ENCODE data around the gene ZBTB18. TPM values are rescaled to one million over a fixed set of nuclear protein-coding genes. Genes with fewer than 3 reads are reported as not detected.
"Not testable (repeated sequence)": the region's sequence is repeated elsewhere in the genome, so short reads cannot be mapped to it uniquely, and the experiment has no call there.

The ZBTB18 gene
- total RNA-seq, result 1 to 10 TPM; 4.7 to 5.1 TPM

- peaks cover 4% of the 10 kb centered on the region for H3K36me3 Mint-ChIP-seq
- ChIA-PET POLR2A (interaction anchor here (1.1 kb wide), 1 partner anchor 10 kb away, joined by 3 read pairs; no protein-coding TSS in a partner anchor), CTCF (no interaction called here)
- peaks cover 41% of the 10 kb centered on the region for H3K4me1 Mint-ChIP-seq (ENCODE audit: low read depth)
- H3K9me3 Mint-ChIP-seq, result no peaks in the 10 kb centered on the region
- intact Hi-C loops (cut with micrococcal nuclease), result no loop called here
- H3K27me3 Mint-ChIP-seq, result no peaks in the 10 kb centered on the region
- DNase-seq, result no peak
- H3K27ac Mint-ChIP-seq, result peak within 1 kb of the TSS; percentile 14
- H3K4me3 Mint-ChIP-seq, result peak within 1 kb of the TSS; percentile 88
These were observed at the start of gene ZBTB18 for GRCh38 chr1:244050835-244051444. ZBTB18 (plus strand) TSS chr1:244051283; CDS start chr1:244051432, 149 bp downstream.

GRCh38 chr1:244002721-244003120 lies 48.4 kb upstream of the ZBTB18 start:
- H3K4me3 Mint-ChIP-seq, result no peak overlapping the region
- H3K27ac Mint-ChIP-seq, result no peak overlapping the region
- POLR2A ChIA-PET, result no interaction called here
- H3K4me1 Mint-ChIP-seq (ENCODE audit: low read depth), result peaks cover 21% of the 10 kb centered on the region
- no peak for DNase-seq
- intact Hi-C loops (cut with micrococcal nuclease), result no loop called here
- H3K9me3 Mint-ChIP-seq, result no peaks in the 10 kb centered on the region
- H3K36me3 Mint-ChIP-seq, result no peaks in the 10 kb centered on the region
- no peaks in the 10 kb centered on the region for H3K27me3 Mint-ChIP-seq
- CTCF ChIA-PET, result no interaction called here

- no peak overlapping the region for H3K4me3 Mint-ChIP-seq
- H3K27me3 Mint-ChIP-seq, result peaks cover 2% of the 10 kb centered on the region
- H3K27ac Mint-ChIP-seq, result no peak overlapping the region
- peaks cover 24% of the 10 kb centered on the region for H3K4me1 Mint-ChIP-seq (ENCODE audit: low read depth)
- POLR2A ChIA-PET, result no interaction called here
- CTCF ChIA-PET, result no interaction called here
- H3K36me3 Mint-ChIP-seq, result no peaks in the 10 kb centered on the region
- DNase-seq, result no peak
- intact Hi-C loops (cut with micrococcal nuclease), result no loop called here
- no peaks in the 10 kb centered on the region for H3K9me3 Mint-ChIP-seq
These were observed 45.6 kb upstream of the ZBTB18 start for GRCh38 chr1:244005455-244005854.

GRCh38 chr1:244006381-244006901 lies 44.6 kb upstream of the ZBTB18 start:
- no peak overlapping the region for H3K27ac Mint-ChIP-seq
- no peaks in the 10 kb centered on the region for H3K9me3 Mint-ChIP-seq
- CTCF ChIA-PET, result no interaction called here
- H3K4me1 Mint-ChIP-seq (ENCODE audit: low read depth), result peaks cover 26% of the 10 kb centered on the region
- peaks cover 3% of the 10 kb centered on the region for H3K27me3 Mint-ChIP-seq
- H3K4me3 Mint-ChIP-seq, result no peak overlapping the region
- H3K36me3 Mint-ChIP-seq, result no peaks in the 10 kb centered on the region
- intact Hi-C loops (cut with micrococcal nuclease), result no loop called here
- POLR2A ChIA-PET, result no interaction called here
- no peak for DNase-seq

GRCh38 chr1:244006961-244007360 lies 44.1 kb upstream of the ZBTB18 start:
- Mint-ChIP-seq H3K27ac (no peak overlapping the region), H3K4me3 (no peak overlapping the region), H3K27me3 (peaks cover 3% of the 10 kb centered on the region), H3K4me1 (ENCODE audit: low read depth) (peaks cover 23% of the 10 kb centered on the region), H3K36me3 (no peaks in the 10 kb centered on the region), H3K9me3 (no peaks in the 10 kb centered on the region)
- CTCF ChIA-PET, result interaction anchor here (0.5 kb wide), 1 partner anchor 106 kb away, joined by 3 read pairs; no protein-coding TSS in a partner anchor
- POLR2A ChIA-PET, result no interaction called here
- DNase-seq, result no peak
- intact Hi-C loops (cut with micrococcal nuclease), result no loop called here

GRCh38 chr1:244010191-244010590 lies 40.9 kb upstream of the ZBTB18 start:
- Mint-ChIP-seq H3K4me1 (ENCODE audit: low read depth) (peaks cover 6% of the 10 kb centered on the region), H3K4me3 (no peak overlapping the region), H3K27ac (no peak overlapping the region), H3K27me3 (peaks cover 3% of the 10 kb centered on the region), H3K36me3 (no peaks in the 10 kb centered on the region), H3K9me3 (no peaks in the 10 kb centered on the region)
- ChIA-PET CTCF (no interaction called here), POLR2A (no interaction called here)
- intact Hi-C loops (cut with micrococcal nuclease), result no loop called here
- peak; percentile 73 for DNase-seq

GRCh38 chr1:244010703-244011123 lies 40.4 kb upstream of the ZBTB18 start:
- no peak for DNase-seq
- no peak overlapping the region for H3K4me3 Mint-ChIP-seq
- intact Hi-C loops (cut with micrococcal nuclease), result no loop called here

GRCh38 chr1:244011271-244011670 lies 39.8 kb upstream of the ZBTB18 start:
- Mint-ChIP-seq H3K4me3 (no peak overlapping the region), H3K27ac (no peak overlapping the region), H3K36me3 (no peaks in the 10 kb centered on the region), H3K4me1 (ENCODE audit: low read depth) (peaks cover 6% of the 10 kb centered on the region), H3K9me3 (no peaks in the 10 kb centered on the region), H3K27me3 (peaks cover 3% of the 10 kb centered on the region)
- intact Hi-C loops (cut with micrococcal nuclease), result no loop called here
- ChIA-PET POLR2A (no interaction called here), CTCF (no interaction called here)
- no peak for DNase-seq

More at GRCh38 chr1:244010703-244011123, 40.4 kb upstream of the ZBTB18 start:
- H3K27ac Mint-ChIP-seq, result no peak overlapping the region
- H3K9me3 Mint-ChIP-seq, result no peaks in the 10 kb centered on the region
- ChIA-PET POLR2A (no interaction called here), CTCF (no interaction called here)
- peaks cover 3% of the 10 kb centered on the region for H3K27me3 Mint-ChIP-seq
- H3K36me3 Mint-ChIP-seq, result no peaks in the 10 kb centered on the region
- H3K4me1 Mint-ChIP-seq (ENCODE audit: low read depth), result peaks cover 6% of the 10 kb centered on the region

GRCh38 chr1:244011786-244012185 lies 39.3 kb upstream of the ZBTB18 start:
- intact Hi-C loops (cut with micrococcal nuclease), result no loop called here
- no peaks in the 10 kb centered on the region for H3K36me3 Mint-ChIP-seq
- no peak overlapping the region for H3K4me3 Mint-ChIP-seq
- peaks cover 3% of the 10 kb centered on the region for H3K27me3 Mint-ChIP-seq
- ChIA-PET POLR2A (no interaction called here), CTCF (no interaction called here)
- H3K4me1 Mint-ChIP-seq (ENCODE audit: low read depth), result peaks cover 6% of the 10 kb centered on the region
- no peaks in the 10 kb centered on the region for H3K9me3 Mint-ChIP-seq
- H3K27ac Mint-ChIP-seq, result no peak overlapping the region
- DNase-seq, result no peak

GRCh38 chr1:244012202-244012601 lies 38.9 kb upstream of the ZBTB18 start:
- no peak overlapping the region for H3K27ac Mint-ChIP-seq
- H3K4me3 Mint-ChIP-seq, result no peak overlapping the region
- ChIA-PET CTCF (no interaction called here), POLR2A (no interaction called here)
- peaks cover 3% of the 10 kb centered on the region for H3K27me3 Mint-ChIP-seq
- no peak for DNase-seq
- no peaks in the 10 kb centered on the region for H3K36me3 Mint-ChIP-seq
- peaks cover 6% of the 10 kb centered on the region for H3K4me1 Mint-ChIP-seq (ENCODE audit: low read depth)
- H3K9me3 Mint-ChIP-seq, result no peaks in the 10 kb centered on the region
- intact Hi-C loops (cut with micrococcal nuclease), result no loop called here

GRCh38 chr1:244013100-244013499 lies 38.0 kb upstream of the ZBTB18 start:
- intact Hi-C loops (cut with micrococcal nuclease), result no loop called here
- Mint-ChIP-seq H3K4me3 (no peak overlapping the region), H3K36me3 (no peaks in the 10 kb centered on the region), H3K4me1 (ENCODE audit: low read depth) (peaks cover 6% of the 10 kb centered on the region), H3K27me3 (peaks cover 3% of the 10 kb centered on the region), H3K27ac (no peak overlapping the region), H3K9me3 (no peaks in the 10 kb centered on the region)
- no peak for DNase-seq
- POLR2A ChIA-PET, result no interaction called here
- CTCF ChIA-PET, result no interaction called here

- H3K9me3 Mint-ChIP-seq; POLR2A ChIA-PET; H3K4me1 Mint-ChIP-seq (ENCODE audit: low read depth); H3K4me3 Mint-ChIP-seq; DNase-seq; H3K27me3 Mint-ChIP-seq; intact Hi-C loops (cut with micrococcal nuclease); CTCF ChIA-PET; H3K27ac Mint-ChIP-seq; H3K36me3 Mint-ChIP-seq: not testable (repeated sequence)
These were observed 36.2 kb upstream of the ZBTB18 start for GRCh38 chr1:244014862-244015261.

- intact Hi-C loops (cut with micrococcal nuclease), result no loop called here
- peaks cover 2% of the 10 kb centered on the region for H3K27me3 Mint-ChIP-seq
- no peak overlapping the region for H3K27ac Mint-ChIP-seq
- H3K4me3 Mint-ChIP-seq, result no peak overlapping the region
- no peaks in the 10 kb centered on the region for H3K9me3 Mint-ChIP-seq
- no peaks in the 10 kb centered on the region for H3K4me1 Mint-ChIP-seq (ENCODE audit: low read depth)
- DNase-seq, result no peak
- H3K36me3 Mint-ChIP-seq, result no peaks in the 10 kb centered on the region
- ChIA-PET CTCF (no interaction called here), POLR2A (no interaction called here)
These were observed 31.0 kb upstream of the ZBTB18 start for GRCh38 chr1:244019982-244020485.
